GM23338 (cell line): Measurements from ENCODE around the gene BICRA.

Source experiments
- CREB1 ChIP-seq: fragments of 250-450 bp; sonication (Bioruptor Pico); IDR thresholded peaks from 2 replicates; pipeline ENCODE4 v1.5.0; 2020; ENCODE audit warnings: low read depth, mild to moderate bottlenecking, moderate library complexity
- CTCF ChIP-seq, 2 experiments: fragments of 200-600 bp in 1 of 2; sonication (generic) in 1 of 2; conservative IDR thresholded peaks; 2 replicates each; pipeline versions ENCODE4 v1.5.1 to v1.6.1; 2016 to 2017; ENCODE audit warnings: antibody characterized with exemption in 2 of 2, low read depth in 2 of 2, mild to moderate bottlenecking in 2 of 2, moderate library complexity in 1 of 2
- ETS1 ChIP-seq: IDR thresholded peaks from 2 replicates; pipeline ENCODE4 v1.6.1; 2016; ENCODE audit warnings: antibody characterized with exemption
- EZH2 ChIP-seq: fragments of 200-600 bp; sonication (generic); IDR thresholded peaks from one replicate; pipeline ENCODE4 v1.8.0; 2017; ENCODE audit warnings: antibody characterized with exemption, mild to moderate bottlenecking, low read depth; ENCODE audit not compliant: unreplicated experiment
- EZH2phosphoT487 ChIP-seq: fragments of 200-600 bp; sonication (generic); IDR thresholded peaks from one replicate; pipeline ENCODE4 v1.8.1; 2018; ENCODE audit warnings: antibody characterized with exemption; ENCODE audit not compliant: unreplicated experiment
- JUNB ChIP-seq: IDR thresholded peaks from one replicate; pipeline ENCODE4 v1.6.1; 2016; ENCODE audit warnings: antibody characterized with exemption; ENCODE audit not compliant: unreplicated experiment
- NANOG ChIP-seq: IDR thresholded peaks from 2 replicates; pipeline ENCODE4 v1.6.1; 2016; ENCODE audit warnings: antibody characterized with exemption, borderline replicate concordance
- POLR2AphosphoS5 ChIP-seq: IDR thresholded peaks from 2 replicates; pipeline ENCODE4 v1.6.1; 2016; ENCODE audit warnings: antibody characterized with exemption, low read depth
- STAT1 ChIP-seq: IDR thresholded peaks from one replicate; pipeline ENCODE4 v1.6.1; 2016; ENCODE audit warnings: antibody characterized with exemption; ENCODE audit not compliant: unreplicated experiment
- ZNF114 ChIP-seq: fragments of 250-450 bp; sonication (Bioruptor Pico); IDR thresholded peaks from 2 replicates; pipeline ENCODE4 v1.5.0; 2020; ENCODE audit warnings: mild to moderate bottlenecking, moderate library complexity
- ZNF331 ChIP-seq: fragments of 250-450 bp; sonication (Bioruptor Pico); IDR thresholded peaks from 2 replicates; pipeline ENCODE4 v1.5.0; 2020; ENCODE audit warnings: low read depth, mild to moderate bottlenecking, moderate library complexity
- TF ChIP-seq, protein P1 (sequence below): IDR thresholded peaks from one replicate; pipeline ENCODE4 v1.6.1; 2018; ENCODE audit warnings: antibody characterized with exemption; ENCODE audit not compliant: unreplicated experiment

DNA sequence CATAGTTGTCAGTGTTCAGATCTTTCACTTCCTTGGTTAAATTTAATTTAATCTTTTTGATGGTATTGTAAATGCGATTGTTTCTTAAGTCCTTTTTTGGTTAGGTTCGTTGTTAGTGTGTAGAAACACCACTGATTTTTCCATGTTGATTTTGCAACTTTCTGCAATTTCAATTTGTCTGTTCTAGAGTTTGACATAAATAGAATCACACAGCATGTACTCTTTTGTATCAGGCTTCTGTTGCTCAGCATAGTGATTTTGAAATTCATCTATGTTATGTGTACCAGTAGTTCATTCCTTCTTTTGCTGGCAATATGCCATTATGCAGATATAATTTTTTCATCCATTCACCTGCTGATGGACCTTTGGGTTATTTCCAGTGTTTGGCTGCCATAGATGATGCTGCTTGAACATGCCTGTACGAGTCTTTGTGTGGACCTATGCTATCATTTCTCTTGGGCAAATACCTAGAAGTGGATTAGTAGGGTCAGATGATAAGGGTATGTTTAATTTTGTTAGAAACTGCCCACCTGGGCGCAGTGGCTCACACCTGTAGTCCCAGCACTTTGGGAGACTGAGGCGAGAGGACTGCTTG, 33.1 kb downstream of the BICRA start:
- TF ChIP-seq CTCF (conservative IDR thresholded peaks at IDR 0.05; ENCODE audit: low read depth in 2 of 2): no peak
- TF ChIP-seq STAT1: no peak
- TF ChIP-seq JUNB: no peak
- TF ChIP-seq POLR2AphosphoS5: no peak
- no peak for TF ChIP-seq ZNF114 (CRISPR knock-in tag)
- TF ChIP-seq CREB1 (CRISPR knock-in tag): no peak
- no peak for TF ChIP-seq EZH2phosphoT487
- no peak for TF ChIP-seq ZNF331 (CRISPR knock-in tag)
- no peak for TF ChIP-seq EZH2
- no peak for TF ChIP-seq NANOG
- TF ChIP-seq, protein P1, sequence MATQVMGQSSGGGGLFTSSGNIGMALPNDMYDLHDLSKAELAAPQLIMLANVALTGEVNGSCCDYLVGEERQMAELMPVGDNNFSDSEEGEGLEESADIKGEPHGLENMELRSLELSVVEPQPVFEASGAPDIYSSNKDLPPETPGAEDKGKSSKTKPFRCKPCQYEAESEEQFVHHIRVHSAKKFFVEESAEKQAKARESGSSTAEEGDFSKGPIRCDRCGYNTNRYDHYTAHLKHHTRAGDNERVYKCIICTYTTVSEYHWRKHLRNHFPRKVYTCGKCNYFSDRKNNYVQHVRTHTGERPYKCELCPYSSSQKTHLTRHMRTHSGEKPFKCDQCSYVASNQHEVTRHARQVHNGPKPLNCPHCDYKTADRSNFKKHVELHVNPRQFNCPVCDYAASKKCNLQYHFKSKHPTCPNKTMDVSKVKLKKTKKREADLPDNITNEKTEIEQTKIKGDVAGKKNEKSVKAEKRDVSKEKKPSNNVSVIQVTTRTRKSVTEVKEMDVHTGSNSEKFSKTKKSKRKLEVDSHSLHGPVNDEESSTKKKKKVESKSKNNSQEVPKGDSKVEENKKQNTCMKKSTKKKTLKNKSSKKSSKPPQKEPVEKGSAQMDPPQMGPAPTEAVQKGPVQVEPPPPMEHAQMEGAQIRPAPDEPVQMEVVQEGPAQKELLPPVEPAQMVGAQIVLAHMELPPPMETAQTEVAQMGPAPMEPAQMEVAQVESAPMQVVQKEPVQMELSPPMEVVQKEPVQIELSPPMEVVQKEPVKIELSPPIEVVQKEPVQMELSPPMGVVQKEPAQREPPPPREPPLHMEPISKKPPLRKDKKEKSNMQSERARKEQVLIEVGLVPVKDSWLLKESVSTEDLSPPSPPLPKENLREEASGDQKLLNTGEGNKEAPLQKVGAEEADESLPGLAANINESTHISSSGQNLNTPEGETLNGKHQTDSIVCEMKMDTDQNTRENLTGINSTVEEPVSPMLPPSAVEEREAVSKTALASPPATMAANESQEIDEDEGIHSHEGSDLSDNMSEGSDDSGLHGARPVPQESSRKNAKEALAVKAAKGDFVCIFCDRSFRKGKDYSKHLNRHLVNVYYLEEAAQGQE: no peak
- TF ChIP-seq ETS1: no peak
